ENCODE results near the gene IL1RL2.

The IL1RL2 gene

GRCh38 chr2:102245266-102246151, 58.7 kb downstream of the IL1RL2 start:
- Histone ChIP-seq H3K9me2 (replicated peaks; ENCODE audit: low read depth, low read length) (no peaks in the 10 kb centered on the region), H3K9me3 (ENCODE audit: insufficient read depth, low read depth, low read length) (no peaks in the 10 kb centered on the region), H2AFZ (ENCODE audit: low read length) (no peak overlapping the region), H3K4me2 (ENCODE audit: low read depth, low read length, poor library complexity, severe bottlenecking) (no peak overlapping the region), H4K20me1 (ENCODE audit: insufficient read depth, low read length, poor library complexity, severe bottlenecking) (no peaks in the 10 kb centered on the region), H3K9ac (ENCODE audit: low read depth, low read length, poor library complexity, severe bottlenecking) (no peak overlapping the region), H3K27me3 (ENCODE audit: insufficient read depth, low read length, poor library complexity, severe bottlenecking) (no peaks in the 10 kb centered on the region), H3K4me1 (ENCODE audit: insufficient read depth, low read length, poor library complexity, severe bottlenecking) (peaks cover 5% of the 10 kb centered on the region), H3K4me3 (ENCODE audit: low read length, poor library complexity, severe bottlenecking) (no peak overlapping the region), H3K36me3 (ENCODE audit: insufficient read depth, low read length) (no peaks in the 10 kb centered on the region), H3K79me2 (ENCODE audit: insufficient read depth, low read length) (no peaks in the 10 kb centered on the region), H3F3A (ENCODE audit: low read depth) (no peaks in the 10 kb centered on the region)
- no peak for TF ChIP-seq CTCF (conservative IDR thresholded peaks at IDR 0.05; ENCODE audit: low read length)
- no peak for TF ChIP-seq EZH2phosphoT487 (IDR thresholded peaks at IDR 0.05; ENCODE audit: borderline replicate concordance)

GRCh38 chr2:102250278-102250821, 63.5 kb downstream of the IL1RL2 start:
- no peaks in the 10 kb centered on the region for H4K20me1 ChIP-seq (ENCODE audit: insufficient read depth, low read length, poor library complexity, severe bottlenecking)
- no peaks in the 10 kb centered on the region for H3K27me3 ChIP-seq (ENCODE audit: insufficient read depth, low read length, poor library complexity, severe bottlenecking)
- no peaks in the 10 kb centered on the region for H3K9me2 ChIP-seq (replicated peaks; ENCODE audit: low read depth, low read length)
- no peak for TF ChIP-seq EZH2phosphoT487 (IDR thresholded peaks at IDR 0.05; ENCODE audit: borderline replicate concordance)
- TF ChIP-seq CTCF (conservative IDR thresholded peaks at IDR 0.05; ENCODE audit: low read length): no peak
- H3K9ac ChIP-seq (ENCODE audit: low read depth, low read length, poor library complexity, severe bottlenecking): no peak overlapping the region
- peaks cover 3% of the 10 kb centered on the region for H3K4me1 ChIP-seq (ENCODE audit: insufficient read depth, low read length, poor library complexity, severe bottlenecking)
- no peak overlapping the region for H2AFZ ChIP-seq (ENCODE audit: low read length)
- no peaks in the 10 kb centered on the region for H3K36me3 ChIP-seq (ENCODE audit: insufficient read depth, low read length)
- 0 out of 2 replicates have a peak, but pooled peaks cover 4% of the 10 kb centered on the region for H3F3A ChIP-seq (ENCODE audit: low read depth)
- no peaks in the 10 kb centered on the region for H3K79me2 ChIP-seq (ENCODE audit: insufficient read depth, low read length)
- no peak overlapping the region for H3K4me2 ChIP-seq (ENCODE audit: low read depth, low read length, poor library complexity, severe bottlenecking)
- no peaks in the 10 kb centered on the region for H3K9me3 ChIP-seq (ENCODE audit: insufficient read depth, low read depth, low read length)
- H3K4me3 ChIP-seq (ENCODE audit: low read length, poor library complexity, severe bottlenecking): no peak overlapping the region

- Histone ChIP-seq H3K4me2 (ENCODE audit: low read depth, low read length, poor library complexity, severe bottlenecking) (no peak overlapping the region), H3K36me3 (ENCODE audit: insufficient read depth, low read length) (no peaks in the 10 kb centered on the region), H3K9me2 (replicated peaks; ENCODE audit: low read depth, low read length) (no peaks in the 10 kb centered on the region), H3K4me3 (ENCODE audit: low read length, poor library complexity, severe bottlenecking) (no peak overlapping the region), H3F3A (ENCODE audit: low read depth) (0 out of 2 replicates have a peak, but pooled peaks cover 4% of the 10 kb centered on the region), H3K9ac (ENCODE audit: low read depth, low read length, poor library complexity, severe bottlenecking) (no peak overlapping the region), H3K9me3 (ENCODE audit: insufficient read depth, low read depth, low read length) (no peaks in the 10 kb centered on the region), H2AFZ (ENCODE audit: low read length) (no peak overlapping the region), H4K20me1 (ENCODE audit: insufficient read depth, low read length, poor library complexity, severe bottlenecking) (no peaks in the 10 kb centered on the region), H3K27me3 (ENCODE audit: insufficient read depth, low read length, poor library complexity, severe bottlenecking) (no peaks in the 10 kb centered on the region), H3K4me1 (ENCODE audit: insufficient read depth, low read length, poor library complexity, severe bottlenecking) (peaks cover 3% of the 10 kb centered on the region), H3K79me2 (ENCODE audit: insufficient read depth, low read length) (no peaks in the 10 kb centered on the region)
- TF ChIP-seq CTCF (conservative IDR thresholded peaks at IDR 0.05; ENCODE audit: low read length) (peak; percentile 35), EZH2phosphoT487 (IDR thresholded peaks at IDR 0.05; ENCODE audit: borderline replicate concordance) (no peak)
These were observed 64.4 kb downstream of the IL1RL2 start for GRCh38 chr2:102251042-102251848.

Data from Loucy (cell line).